IMR-90 (cell line): Measurements from ENCODE around the gene KLHL29. TPM values are rescaled to one million over a fixed set of nuclear protein-coding genes. Genes with fewer than 3 reads are reported as not detected.

Experiments
- ATAC-seq: fragments of 200-7000 bp; cut with Tn5 transposase; 2 replicates; pipeline ENCODE4 v1.9.1; 2020; ENCODE audit warnings: low read depth, mild to moderate bottlenecking, moderate library complexity
- BruUV-seq: library from RNA; stranded (reverse); fragments of 400-500 nt; replicated peaks from 2 replicates; lab custom pipeline; 2021; lab: Mats Ljungman, UMichigan
- CTCF ChIA-PET: fragments of 300-600 bp; formaldehyde crosslinking; extraction: SDS; loops from one replicate; lab custom pipeline; 2021; ENCODE audit warnings: antibody characterized with exemption; lab: Yijun Ruan, JAX
- POLR2A ChIA-PET: fragments of 300-600 bp; sonication (Branson Sonifier 250); formaldehyde crosslinking; loops from one replicate; lab custom pipeline; 2022; ENCODE audit warnings: antibody characterized with exemption; ENCODE audit not compliant: unreplicated experiment; lab: Charles Lee
- DNase-seq: peaks from one replicate; pipeline ENCODE4 v3.0.0; 2013
- H2AFZ ChIP-seq: replicated peaks from 2 replicates; pipeline ENCODE3; 2013; ENCODE audit warnings: low read length, mild to moderate bottlenecking; ENCODE audit not compliant: poor library complexity
- H2AK5ac ChIP-seq: 2 replicates; pipeline ENCODE4 v1.6.1; 2013; ENCODE audit warnings: low read depth, low read length, inconsistent platforms
- H2AK9ac ChIP-seq: replicated peaks from 2 replicates; pipeline ENCODE3; 2013; ENCODE audit warnings: mild to moderate bottlenecking, low read depth, low read length, moderate library complexity; ENCODE audit not compliant: poor library complexity
- H2BK120ac ChIP-seq: 2 replicates; pipeline ENCODE4 v1.6.1; 2013; ENCODE audit warnings: low read depth, low read length, inconsistent platforms
- H2BK15ac ChIP-seq: 3 replicates; pipeline ENCODE4 v1.6.1; 2013; ENCODE audit warnings: low read depth, low read length, inconsistent platforms
- H2BK20ac ChIP-seq: 2 replicates; pipeline ENCODE4 v1.6.1; 2013; ENCODE audit warnings: low read depth, mild to moderate bottlenecking, inconsistent platforms, low read length, moderate library complexity
- H2BK5ac ChIP-seq: 2 replicates; pipeline ENCODE4 v1.6.1; 2013; ENCODE audit warnings: mild to moderate bottlenecking, low read depth, low read length, inconsistent platforms; ENCODE audit not compliant: poor library complexity, severe bottlenecking
- H3K14ac ChIP-seq: replicated peaks from 2 replicates; pipeline ENCODE4 v1.6.1; 2013; ENCODE audit warnings: low read depth, low read length, inconsistent platforms
- H3K18ac ChIP-seq: 2 replicates; pipeline ENCODE4 v1.6.1; 2013; ENCODE audit warnings: low read depth, low read length, control low read depth
- H3K23ac ChIP-seq: 2 replicates; pipeline ENCODE4 v1.6.1; 2013; ENCODE audit warnings: low read depth, low read length, inconsistent platforms
- H3K27ac ChIP-seq: 2 replicates; pipeline ENCODE4 v1.5.1; 2013; ENCODE audit warnings: mild to moderate bottlenecking, control low read depth, low read length; ENCODE audit not compliant: insufficient read depth
- H3K27me3 ChIP-seq: 2 replicates; pipeline ENCODE4 v1.6.1; 2013; ENCODE audit warnings: low read length; ENCODE audit not compliant: control insufficient read depth, insufficient read depth
- H3K36me3 ChIP-seq: 2 replicates; pipeline ENCODE4 v1.6.1; 2013; ENCODE audit warnings: low read length, mixed read lengths; ENCODE audit not compliant: control insufficient read depth, insufficient read depth
- H3K4ac ChIP-seq: 2 replicates; pipeline ENCODE4 v1.6.1; 2013; ENCODE audit warnings: low read depth, low read length, inconsistent platforms
- H3K4me1 ChIP-seq: 2 replicates; pipeline ENCODE4 v1.6.1; 2013; ENCODE audit warnings: low read length, mixed read lengths; ENCODE audit not compliant: control insufficient read depth, insufficient read depth
- H3K4me2 ChIP-seq: 2 replicates; pipeline ENCODE4 v1.6.1; 2013; ENCODE audit warnings: low read depth, mild to moderate bottlenecking, control low read depth, low read length, moderate library complexity
- H3K4me3 ChIP-seq: 2 replicates; pipeline ENCODE4 v1.5.1; 2013; ENCODE audit warnings: low read depth, mild to moderate bottlenecking, control low read depth, low read length, moderate library complexity; ENCODE audit not compliant: insufficient read depth
- H3K56ac ChIP-seq: 2 replicates; pipeline ENCODE4 v1.6.1; 2013; ENCODE audit warnings: low read length, inconsistent platforms; ENCODE audit not compliant: insufficient read depth; ENCODE audit errors: extremely low read depth
- H3K79me1 ChIP-seq, 2 experiments: 2 replicates each; pipeline ENCODE4 v1.6.1; 2013; ENCODE audit warnings: low read length in 2 of 2, inconsistent platforms in 1 of 2, low read depth in 1 of 2
- H3K9ac ChIP-seq: 2 replicates; pipeline ENCODE4 v1.6.1; 2013; ENCODE audit warnings: low read depth, low read length, control low read depth
- H3K9me1 ChIP-seq: 2 replicates; pipeline ENCODE4 v1.6.1; 2013; ENCODE audit warnings: low read length, inconsistent platforms; ENCODE audit not compliant: insufficient read depth
- H3K9me3 ChIP-seq: 2 replicates; pipeline ENCODE4 v1.6.1; 2013; ENCODE audit warnings: low read length; ENCODE audit not compliant: control insufficient read depth, insufficient read depth
- H4K20me1 ChIP-seq: 2 replicates; pipeline ENCODE4 v1.6.1; 2013; ENCODE audit warnings: low read length, inconsistent platforms; ENCODE audit not compliant: insufficient read depth
- H4K5ac ChIP-seq: 2 replicates; pipeline ENCODE4 v1.6.1; 2013; ENCODE audit warnings: mild to moderate bottlenecking, low read depth, low read length, control low read depth
- H4K8ac ChIP-seq, 2 experiments: 2 replicates each; pipeline ENCODE4 v1.6.1; 2013; ENCODE audit warnings: low read depth in 2 of 2, low read length in 2 of 2, control low read depth in 1 of 2, inconsistent platforms in 1 of 2
- H4K91ac ChIP-seq: 2 replicates; pipeline ENCODE4 v1.6.1; 2013; ENCODE audit warnings: low read depth, low read length, inconsistent platforms; ENCODE audit not compliant: insufficient read depth
- BHLHE40 ChIP-seq: fragments of 150-350 bp; IDR thresholded peaks from 2 replicates; pipeline ENCODE4 v1.6.1; 2016; ENCODE audit warnings: mild to moderate bottlenecking, low read depth, low read length
- CEBPB ChIP-seq: IDR thresholded peaks from 2 replicates; pipeline ENCODE4 v1.6.1; 2012; ENCODE audit warnings: low read depth, low read length, improper control_type of control experiment
- CHD1 ChIP-seq: IDR thresholded peaks from 2 replicates; pipeline ENCODE4 v1.6.1; 2012; ENCODE audit warnings: low read depth, low read length, improper control_type of control experiment
- FOS ChIP-seq: fragments of 150-350 bp; IDR thresholded peaks from 2 replicates; pipeline ENCODE4 v1.6.1; 2016; ENCODE audit warnings: low read depth, low read length
- MAFK ChIP-seq: IDR thresholded peaks from 2 replicates; pipeline ENCODE4 v1.6.1; 2012; ENCODE audit warnings: low read depth, low read length, improper control_type of control experiment
- MAZ ChIP-seq: IDR thresholded peaks from 2 replicates; pipeline ENCODE4 v1.6.1; 2012; ENCODE audit warnings: low read depth, mild to moderate bottlenecking, low read length, improper control_type of control experiment, moderate library complexity, borderline replicate concordance
- MXI1 ChIP-seq: IDR thresholded peaks from 2 replicates; pipeline ENCODE4 v1.6.1; 2012; ENCODE audit warnings: low read depth, mild to moderate bottlenecking, low read length, moderate library complexity, borderline replicate concordance
- NFE2L2 ChIP-seq: fragments of 150-350 bp; IDR thresholded peaks from 2 replicates; pipeline ENCODE4 v1.6.1; 2016; ENCODE audit warnings: low read depth, mild to moderate bottlenecking, low read length
- POLR2A ChIP-seq: IDR thresholded peaks from 2 replicates; pipeline ENCODE4 v1.6.1; 2012; ENCODE audit warnings: mild to moderate bottlenecking, low read depth, low read length
- RAD21 ChIP-seq: IDR thresholded peaks from 2 replicates; pipeline ENCODE4 v1.6.1; 2012; ENCODE audit warnings: low read length, improper control_type of control experiment
- RCOR1 ChIP-seq: IDR thresholded peaks from 2 replicates; pipeline ENCODE4 v1.6.1; 2012; ENCODE audit warnings: mild to moderate bottlenecking, low read length, improper control_type of control experiment; ENCODE audit not compliant: insufficient replicate concordance
- RFX5 ChIP-seq: IDR thresholded peaks from 2 replicates; pipeline ENCODE4 v1.8.0; 2012; ENCODE audit warnings: low read depth, mild to moderate bottlenecking, low read length, moderate library complexity
- SMC3 ChIP-seq: fragments of 150-350 bp; IDR thresholded peaks from 2 replicates; pipeline ENCODE4 v1.6.1; 2016; ENCODE audit warnings: low read depth, mild to moderate bottlenecking, antibody characterized with exemption, low read length, moderate library complexity
- WGBS, 2 experiments: methylation state at CpG; one replicate each; pipeline versions ENCODE4 v1.1.5 to v1.1.7; 2013; ENCODE audit warnings: missing lambda C conversion rate in 2 of 2; ENCODE audit not compliant: insufficient read length in 1 of 2; ENCODE audit errors: extremely low coverage in 2 of 2; 5-methylcytosine and 5-hydroxymethylcytosine counted together
- dilution Hi-C: fragments of 300-500 bp; cut with HindIII; formaldehyde crosslinking; loops from one replicate; pipeline ENCODE4 v1.14.3; 2018; ENCODE audit warnings: low sequenced_read_pairs; ENCODE audit not compliant: unreplicated experiment
- in situ Hi-C: fragments of 300-500 bp; cut with MboI; formaldehyde crosslinking; loops from 3 replicates; pipeline ENCODE4 v1.14.3; 2019; ENCODE audit warnings: low sequenced_read_pairs, inconsistent platforms, mixed read lengths
- intact Hi-C: fragments of 100-400 bp; cut with micrococcal nuclease; formaldehyde crosslinking; loops from 2 replicates; pipeline ENCODE4 v1.10.0; 2022
- polyA plus RNA-seq, 3 experiments: library from polyadenylated mRNA; depleted of rRNA; stranded (reverse); fragments of >200 nt; gene quantifications; 2 replicates each; pipeline ENCODE4 v1.2.3, GENCODE V29; 2012; ENCODE audit warnings: low replicate concordance in 1 of 3
- total RNA-seq: library from RNA; depleted of rRNA; stranded (reverse); fragments of >200 nt; gene quantifications from 2 replicates; pipeline ENCODE4 v1.2.3, GENCODE V29; 2012
- TF ChIP-seq, protein P1 (sequence below): conservative IDR thresholded peaks from 2 replicates; pipeline ENCODE4 v1.5.1; 2012; ENCODE audit warnings: mild to moderate bottlenecking, low read depth, low read length, improper control_type of control experiment
- TF ChIP-seq, protein P2 (sequence below): fragments of 150-350 bp; IDR thresholded peaks from 2 replicates; pipeline ENCODE4 v1.6.1; 2016; ENCODE audit warnings: low read depth, mild to moderate bottlenecking, low read length, moderate library complexity, borderline replicate concordance
- TF ChIP-seq, protein P3 (sequence below): fragments of 150-350 bp; IDR thresholded peaks from 2 replicates; pipeline ENCODE4 v1.6.1; 2017; ENCODE audit warnings: mild to moderate bottlenecking, antibody characterized with exemption, low read length, low read depth

The KLHL29 gene
- total and polyA plus RNA-seq, 2 of the 4 experiments (the other 2 are of a cell fraction) = 2.0 to 8.0 TPM

DNA sequence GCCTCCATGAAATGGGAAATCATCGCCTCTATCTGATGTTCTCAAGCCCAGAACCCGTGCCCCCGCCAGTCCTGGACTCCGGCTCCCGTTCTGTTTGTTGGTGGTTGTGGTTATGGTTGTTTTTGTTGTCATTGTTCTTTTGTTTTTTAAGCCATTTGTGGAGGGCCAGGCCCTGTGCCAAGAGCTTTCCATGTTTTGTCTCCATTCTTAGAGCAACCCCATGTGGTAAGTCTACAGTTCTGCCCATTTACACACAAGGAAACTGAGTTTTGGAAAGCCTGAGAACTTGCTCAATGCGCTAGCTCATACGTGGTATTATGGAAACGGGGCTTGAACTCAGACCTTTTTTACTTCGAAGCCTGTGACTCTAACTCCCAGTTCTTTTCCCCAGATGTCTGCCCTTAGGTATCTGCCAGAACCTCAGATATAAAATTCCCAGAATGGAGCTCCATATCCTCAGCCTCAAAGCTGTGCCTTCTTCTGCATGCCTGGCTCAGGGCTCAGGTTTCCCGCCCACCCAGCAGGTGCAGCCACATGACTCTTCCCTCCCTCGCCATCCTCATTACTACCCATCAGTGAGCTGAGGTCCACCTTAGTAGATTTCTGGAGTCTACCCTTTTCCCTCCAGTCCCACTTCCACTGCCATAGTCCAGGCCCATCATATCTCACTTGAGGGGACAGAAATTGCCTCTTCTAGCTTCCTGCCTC, 194.1 kb downstream of the KLHL29 start:
- intact Hi-C loops (no loop called here), dilution Hi-C loops (no loop called here), in situ Hi-C loops (no loop called here)
- H3K4ac ChIP-seq = no peak overlapping the region
- DNase-seq (no peak), ATAC-seq (no peak)
- peaks cover 3% of the 10 kb centered on the region; the same call in 1 of the 2 replicates for H3K36me3 ChIP-seq
- no peak overlapping the region for H2AK9ac ChIP-seq
- CTCF ChIA-PET = no interaction called here
- no peak overlapping the region for H3K4me2 ChIP-seq
- H3K4me3 ChIP-seq = no peak overlapping the region
- no peaks in the 10 kb centered on the region; the same call in 1 of the 2 replicates for H3K9me1 ChIP-seq
- TF ChIP-seq MAFK (no peak), POLR2A (no peak), BHLHE40 (no peak), NFE2L2 (no peak), RCOR1 (no peak), MAZ (no peak), FOS (no peak), CHD1 (no peak), RAD21 (no peak), CEBPB (no peak), MXI1 (no peak), SMC3 (no peak), RFX5 (no peak)
- TF ChIP-seq, protein P1, sequence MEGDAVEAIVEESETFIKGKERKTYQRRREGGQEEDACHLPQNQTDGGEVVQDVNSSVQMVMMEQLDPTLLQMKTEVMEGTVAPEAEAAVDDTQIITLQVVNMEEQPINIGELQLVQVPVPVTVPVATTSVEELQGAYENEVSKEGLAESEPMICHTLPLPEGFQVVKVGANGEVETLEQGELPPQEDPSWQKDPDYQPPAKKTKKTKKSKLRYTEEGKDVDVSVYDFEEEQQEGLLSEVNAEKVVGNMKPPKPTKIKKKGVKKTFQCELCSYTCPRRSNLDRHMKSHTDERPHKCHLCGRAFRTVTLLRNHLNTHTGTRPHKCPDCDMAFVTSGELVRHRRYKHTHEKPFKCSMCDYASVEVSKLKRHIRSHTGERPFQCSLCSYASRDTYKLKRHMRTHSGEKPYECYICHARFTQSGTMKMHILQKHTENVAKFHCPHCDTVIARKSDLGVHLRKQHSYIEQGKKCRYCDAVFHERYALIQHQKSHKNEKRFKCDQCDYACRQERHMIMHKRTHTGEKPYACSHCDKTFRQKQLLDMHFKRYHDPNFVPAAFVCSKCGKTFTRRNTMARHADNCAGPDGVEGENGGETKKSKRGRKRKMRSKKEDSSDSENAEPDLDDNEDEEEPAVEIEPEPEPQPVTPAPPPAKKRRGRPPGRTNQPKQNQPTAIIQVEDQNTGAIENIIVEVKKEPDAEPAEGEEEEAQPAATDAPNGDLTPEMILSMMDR = no peak
- TF ChIP-seq, protein P2, sequence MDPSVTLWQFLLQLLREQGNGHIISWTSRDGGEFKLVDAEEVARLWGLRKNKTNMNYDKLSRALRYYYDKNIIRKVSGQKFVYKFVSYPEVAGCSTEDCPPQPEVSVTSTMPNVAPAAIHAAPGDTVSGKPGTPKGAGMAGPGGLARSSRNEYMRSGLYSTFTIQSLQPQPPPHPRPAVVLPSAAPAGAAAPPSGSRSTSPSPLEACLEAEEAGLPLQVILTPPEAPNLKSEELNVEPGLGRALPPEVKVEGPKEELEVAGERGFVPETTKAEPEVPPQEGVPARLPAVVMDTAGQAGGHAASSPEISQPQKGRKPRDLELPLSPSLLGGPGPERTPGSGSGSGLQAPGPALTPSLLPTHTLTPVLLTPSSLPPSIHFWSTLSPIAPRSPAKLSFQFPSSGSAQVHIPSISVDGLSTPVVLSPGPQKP = no peak
- TF ChIP-seq, protein P3, sequence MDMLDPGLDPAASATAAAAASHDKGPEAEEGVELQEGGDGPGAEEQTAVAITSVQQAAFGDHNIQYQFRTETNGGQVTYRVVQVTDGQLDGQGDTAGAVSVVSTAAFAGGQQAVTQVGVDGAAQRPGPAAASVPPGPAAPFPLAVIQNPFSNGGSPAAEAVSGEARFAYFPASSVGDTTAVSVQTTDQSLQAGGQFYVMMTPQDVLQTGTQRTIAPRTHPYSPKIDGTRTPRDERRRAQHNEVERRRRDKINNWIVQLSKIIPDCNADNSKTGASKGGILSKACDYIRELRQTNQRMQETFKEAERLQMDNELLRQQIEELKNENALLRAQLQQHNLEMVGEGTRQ = no peak
- 100% methylated on average over 1 of the region's 11 CpGs; no CpG with 5 or more reads in 1 of the 2 experiments for WGBS, 2 experiments
- no peak overlapping the region for H2BK5ac ChIP-seq
- H2BK20ac ChIP-seq = no peak overlapping the region
- no peak overlapping the region for H3K14ac ChIP-seq
- H4K8ac ChIP-seq = no peak overlapping the region
- H4K91ac ChIP-seq = no peak overlapping the region
- H2BK15ac ChIP-seq = no peak overlapping the region
- no TSS peak for BruUV-seq
- no peak overlapping the region for H2BK120ac ChIP-seq
- no peak overlapping the region for H3K56ac ChIP-seq
- H4K5ac ChIP-seq = no peak overlapping the region
- no peak overlapping the region for H3K27ac ChIP-seq
- no peaks in the 10 kb centered on the region for H3K9me3 ChIP-seq
- POLR2A ChIA-PET = no interaction called here
- no peak overlapping the region for H3K18ac ChIP-seq
- H3K4me1 ChIP-seq = no peaks in the 10 kb centered on the region
- no peak overlapping the region for H3K23ac ChIP-seq
- H3K27me3 ChIP-seq = no peaks in the 10 kb centered on the region
- no peak overlapping the region for H3K9ac ChIP-seq
- no peaks in the 10 kb centered on the region for H3K79me1 ChIP-seq
- H2AK5ac ChIP-seq = no peak overlapping the region
- H2AFZ ChIP-seq = no peak overlapping the region
- no peaks in the 10 kb centered on the region; the same call in 1 of the 2 replicates for H4K20me1 ChIP-seq
